Measurements from ENCODE around the gene CPM.
"Not testable (repeated sequence)": the region's sequence is repeated elsewhere in the genome, so short reads cannot be mapped to it uniquely, and the experiment has no call there.

CPM gene

GRCh38 chr12:68844788-68845695, 87.9 kb downstream of the CPM start:
- Mint-ChIP-seq H3K4me1 (no peaks in the 10 kb centered on the region), H3K9me3 (no peaks in the 10 kb centered on the region), H3K4me3 (no peak overlapping the region), H3K27ac (no peak overlapping the region), H3K27me3 (ENCODE audit: low read depth) (no peaks in the 10 kb centered on the region), H3K36me3 (ENCODE audit: low read depth) (peaks cover 33% of the 10 kb centered on the region)
- no peak for TF ChIP-seq CTCF (IDR thresholded peaks at IDR 0.05; ENCODE audit: unreplicated experiment in 3 of 3)

- Mint-ChIP-seq H3K27me3 (ENCODE audit: low read depth) (no peaks in the 10 kb centered on the region), H3K36me3 (ENCODE audit: low read depth) (peaks cover 38% of the 10 kb centered on the region), H3K9me3 (no peaks in the 10 kb centered on the region), H3K27ac (no peak overlapping the region), H3K4me3 (no peak overlapping the region), H3K4me1 (no peaks in the 10 kb centered on the region)
- no peak for TF ChIP-seq CTCF (IDR thresholded peaks at IDR 0.05; ENCODE audit: unreplicated experiment in 3 of 3)
Measured at GRCh38 chr12:68844318-68844745, 88.6 kb downstream of the CPM start.

GRCh38 chr12:68842784-68843567, 90.0 kb downstream of the CPM start:
- Mint-ChIP-seq H3K27me3 (ENCODE audit: low read depth) (no peaks in the 10 kb centered on the region), H3K4me3 (no peak overlapping the region), H3K36me3 (ENCODE audit: low read depth) (peaks cover 49% of the 10 kb centered on the region), H3K4me1 (no peaks in the 10 kb centered on the region), H3K9me3 (no peaks in the 10 kb centered on the region), H3K27ac (no peak overlapping the region)
- no peak for TF ChIP-seq CTCF (IDR thresholded peaks at IDR 0.05; ENCODE audit: unreplicated experiment in 3 of 3)

- TF ChIP-seq CTCF (IDR thresholded peaks at IDR 0.05; ENCODE audit: unreplicated experiment in 3 of 3) = no peak
- Mint-ChIP-seq H3K4me1 (no peaks in the 10 kb centered on the region), H3K27ac (no peak overlapping the region), H3K9me3 (no peaks in the 10 kb centered on the region), H3K27me3 (ENCODE audit: low read depth) (no peaks in the 10 kb centered on the region), H3K4me3 (no peak overlapping the region), H3K36me3 (ENCODE audit: low read depth) (peaks cover 55% of the 10 kb centered on the region)
Measured at GRCh38 chr12:68842123-68842522, 90.8 kb downstream of the CPM start.

GRCh38 chr12:68841717-68842116, 91.3 kb downstream of the CPM start:
- H3K4me3 Mint-ChIP-seq = no peak overlapping the region
- H3K36me3 Mint-ChIP-seq (ENCODE audit: low read depth) = peaks cover 57% of the 10 kb centered on the region
- no peaks in the 10 kb centered on the region for H3K4me1 Mint-ChIP-seq
- H3K27ac Mint-ChIP-seq = no peak overlapping the region
- no peaks in the 10 kb centered on the region for H3K27me3 Mint-ChIP-seq (ENCODE audit: low read depth)
- no peak for TF ChIP-seq CTCF (IDR thresholded peaks at IDR 0.05; ENCODE audit: unreplicated experiment in 3 of 3)
- no peaks in the 10 kb centered on the region for H3K9me3 Mint-ChIP-seq

- not testable (repeated sequence) for H3K27me3 Mint-ChIP-seq (ENCODE audit: low read depth); H3K4me3 Mint-ChIP-seq; H3K27ac Mint-ChIP-seq; H3K9me3 Mint-ChIP-seq; H3K4me1 Mint-ChIP-seq
- H3K36me3 Mint-ChIP-seq (ENCODE audit: low read depth) = peaks cover 61% of the 10 kb centered on the region
Measured at GRCh38 chr12:68841175-68841574, 91.8 kb downstream of the CPM start.

Data from nephron (organoid).